SK-N-DZ (cell line): Measurements from ENCODE around the gene SYMPK. TPM values are rescaled to one million over a fixed set of nuclear protein-coding genes. Genes with fewer than 3 reads are reported as not detected.
A peak's percentile ranks its signal among the peaks of the same experiment; 100 is the strongest.
"Not testable (repeated sequence)": the region's sequence is repeated elsewhere in the genome, so short reads cannot be mapped to it uniquely, and the experiment has no call there.

Experiments
- DNase-seq: peaks from one replicate; pipeline ENCODE4 v3.0.0-alpha.2; 2015; ENCODE audit warnings: low spot score
- polyA plus RNA-seq, 2 experiments: library from polyadenylated mRNA; depleted of rRNA; stranded (reverse); fragments of >200 nt; gene quantifications; 2 replicates each; pipeline ENCODE4 v1.2.3, GENCODE V29; 2014

Gene SYMPK
- polyA plus RNA-seq (2014; cell fraction: cytosol; rRNA removed), result 26.2 and 27.7 TPM in 2 replicates
- polyA plus RNA-seq (2014; cell fraction: nucleus; rRNA removed), result 52.1 and 58.3 TPM in 2 replicates

- DNase-seq, result peak; percentile 94
Measured at GRCh38 chr19:45862564-45863334, at the start of gene SYMPK. SYMPK (minus strand) TSS chr19:45863147; CDS start chr19:45854495, 8,652 bp downstream.

DNA sequence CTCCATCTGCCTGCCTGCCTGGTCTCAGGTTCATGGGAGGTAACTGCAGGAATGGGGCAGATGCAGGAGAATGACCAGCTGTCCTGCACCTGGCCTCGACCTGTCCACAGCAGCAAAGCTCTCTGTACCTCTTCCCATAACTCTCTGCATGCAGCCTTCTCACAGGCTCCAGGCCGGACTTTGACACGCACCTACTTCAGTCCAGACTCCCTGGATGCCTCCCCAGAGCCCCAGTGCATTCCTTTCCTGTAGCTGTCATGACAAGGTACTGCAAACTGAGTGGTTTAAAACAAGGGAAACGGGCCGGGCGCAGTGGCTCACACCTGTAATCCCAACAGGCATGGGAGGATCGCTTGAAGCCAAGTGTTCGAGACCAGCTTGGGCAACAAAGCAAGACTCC is 48.3 kb upstream of the SYMPK start:
- DNase-seq, result no peak

- DNase-seq, result no peak
Measured at GRCh38 chr19:45908956-45909355, 46.0 kb upstream of the SYMPK start.

GRCh38 chr19:45906221-45906620 is 43.3 kb upstream of the SYMPK start:
- no peak for DNase-seq

DNA sequence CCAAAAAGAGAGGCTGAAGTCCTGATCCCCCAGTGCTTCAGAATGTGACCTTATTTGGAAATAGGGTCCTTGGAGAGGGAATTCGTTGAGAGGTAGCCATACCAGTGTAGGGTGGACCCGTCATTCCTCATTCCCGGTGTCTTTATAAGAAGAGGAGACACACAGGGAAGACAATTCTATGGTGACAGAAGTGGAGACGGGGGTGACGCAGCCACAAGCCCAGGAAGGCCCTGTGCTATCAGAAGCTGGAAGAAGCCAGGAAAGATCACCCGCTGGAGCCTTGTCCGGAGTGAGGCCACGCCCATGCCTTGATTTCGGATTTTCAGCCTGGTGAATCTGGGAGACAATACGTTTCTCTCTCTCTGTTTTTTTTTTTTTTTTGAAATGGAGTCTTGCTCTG is 42.1 kb upstream of the SYMPK start:
- no peak for DNase-seq

- DNase-seq, result peak; percentile 92
Measured at GRCh38 chr19:45902651-45903625, 40.0 kb upstream of the SYMPK start.

DNA sequence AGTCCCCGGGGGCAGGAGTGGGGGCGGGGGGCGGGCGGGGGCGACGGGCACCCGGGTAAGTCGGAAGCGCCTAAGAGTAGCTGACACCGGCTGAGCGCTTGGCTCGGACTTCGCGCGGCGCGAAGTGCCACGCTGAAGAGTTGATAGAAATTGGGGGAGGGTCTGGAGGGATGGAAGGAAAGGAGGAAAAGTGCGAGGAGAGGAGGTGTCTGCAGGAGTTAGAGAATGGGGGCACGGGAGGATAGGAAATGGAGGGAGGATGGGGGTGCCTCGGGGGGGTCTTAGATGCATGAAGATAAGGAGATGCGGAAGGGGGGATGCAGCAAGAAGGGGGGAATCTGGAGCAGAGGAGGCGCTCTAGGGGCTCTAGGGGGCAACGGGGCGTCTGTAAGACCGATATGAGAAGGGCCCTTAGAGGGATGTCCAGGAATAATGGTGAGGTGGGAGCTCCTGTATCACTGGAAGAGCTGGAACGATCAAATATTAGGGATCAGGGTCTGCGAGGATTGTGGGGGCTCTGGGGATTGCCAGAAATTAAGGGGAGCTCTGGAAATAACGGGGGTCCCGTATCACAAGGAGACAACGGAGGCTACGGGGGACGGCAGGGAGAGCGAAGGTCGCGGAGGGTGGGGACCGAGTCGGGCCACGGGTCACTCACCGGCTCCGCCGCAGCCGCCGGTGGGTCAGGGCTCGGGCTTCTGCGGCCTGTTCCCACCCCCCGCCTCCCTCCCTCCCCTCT is 39.1 kb upstream of the SYMPK start, which contains the start of gene MYPOP:
Gene MYPOP, minus strand, starts transcription at position 702 of the 739 bp plus-strand sequence. CDS start 840 bp downstream, outside the sequence.
- no peak for DNase-seq

- no peak for DNase-seq
Measured at GRCh38 chr19:45901432-45901911, 38.5 kb upstream of the SYMPK start.

DNA sequence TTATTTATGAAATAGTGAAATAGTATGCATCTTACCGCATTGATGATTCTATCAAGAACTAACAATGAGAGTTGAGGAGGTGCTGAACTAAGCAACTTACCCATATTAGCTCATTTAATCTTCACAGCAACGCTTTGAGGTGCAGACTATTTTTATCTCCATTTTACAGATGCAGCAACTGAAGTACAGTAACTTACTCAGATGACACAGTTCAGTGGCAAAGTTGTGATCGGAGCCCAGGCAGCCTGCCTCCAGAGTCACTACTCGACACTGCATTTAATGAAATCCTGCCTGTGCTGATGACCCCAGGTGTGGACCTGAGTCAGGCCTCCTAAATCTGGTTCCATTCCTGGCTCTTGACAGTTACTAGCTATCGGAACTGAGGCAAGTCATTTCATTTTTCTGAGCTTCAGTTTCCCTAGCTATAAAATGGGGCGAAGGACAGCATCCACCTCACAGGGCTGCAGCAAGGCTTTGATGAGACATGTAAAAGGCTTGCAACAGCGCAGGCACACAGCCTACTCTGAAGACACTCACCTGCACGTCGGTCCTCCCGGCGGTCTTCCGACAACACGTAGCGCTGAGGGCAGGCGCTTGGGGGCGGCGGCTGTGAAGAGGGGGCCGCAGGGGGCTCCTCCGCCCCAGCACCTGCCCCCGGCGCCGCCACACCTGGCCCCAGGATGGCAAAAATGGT is 37.9 kb upstream of the SYMPK start:
- no peak for DNase-seq

GRCh38 chr19:45899919-45900589 is 37.1 kb upstream of the SYMPK start:
- DNase-seq, result no peak

DNA sequence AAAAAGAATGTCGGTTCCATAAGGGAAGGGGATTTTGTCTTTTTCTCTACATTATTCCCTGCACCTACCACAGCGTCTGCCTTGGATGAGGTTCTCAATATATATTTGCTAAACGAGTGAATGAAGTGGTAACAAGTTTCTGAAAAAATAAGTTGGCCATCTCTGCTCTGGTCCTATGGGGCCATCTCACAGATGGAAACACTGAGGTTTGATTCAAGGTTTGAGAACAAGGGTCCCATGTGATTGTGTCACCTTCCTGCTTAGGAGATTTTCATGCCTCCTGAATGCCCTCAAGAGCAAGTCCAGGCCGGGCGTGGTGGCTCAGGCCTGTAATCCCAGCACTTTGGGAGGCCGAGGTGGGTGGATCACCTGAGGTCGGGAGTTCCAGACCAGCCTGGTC is 36.3 kb upstream of the SYMPK start:
- DNase-seq, result no peak

DNA sequence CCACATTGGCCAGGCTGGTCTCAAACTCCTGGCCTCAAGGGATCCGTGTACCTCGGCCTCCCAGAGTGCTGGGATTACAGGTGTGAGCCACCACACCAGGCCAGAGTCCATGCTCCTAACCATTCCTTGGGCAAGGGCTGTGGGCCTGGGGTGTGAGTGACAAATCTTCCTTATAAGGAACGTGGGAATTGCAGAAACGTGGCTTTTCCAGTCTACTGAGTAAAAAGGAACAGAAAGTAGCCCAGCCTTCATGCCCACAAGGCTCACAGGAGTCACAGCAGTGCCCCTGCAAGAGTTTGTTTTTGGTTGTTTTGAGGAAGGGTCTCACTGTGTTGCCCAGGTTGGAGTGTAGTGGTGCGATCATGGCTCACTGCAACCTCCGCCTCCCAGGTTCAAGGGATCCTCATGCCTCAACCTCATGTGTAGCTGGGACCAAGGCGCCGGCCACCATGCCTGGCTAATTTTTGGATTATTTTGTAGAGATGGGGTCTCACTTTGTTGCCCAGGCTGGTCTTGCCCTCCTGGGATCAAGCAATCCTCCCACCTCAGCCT is 34.4 kb upstream of the SYMPK start:
- no peak for DNase-seq

DNA sequence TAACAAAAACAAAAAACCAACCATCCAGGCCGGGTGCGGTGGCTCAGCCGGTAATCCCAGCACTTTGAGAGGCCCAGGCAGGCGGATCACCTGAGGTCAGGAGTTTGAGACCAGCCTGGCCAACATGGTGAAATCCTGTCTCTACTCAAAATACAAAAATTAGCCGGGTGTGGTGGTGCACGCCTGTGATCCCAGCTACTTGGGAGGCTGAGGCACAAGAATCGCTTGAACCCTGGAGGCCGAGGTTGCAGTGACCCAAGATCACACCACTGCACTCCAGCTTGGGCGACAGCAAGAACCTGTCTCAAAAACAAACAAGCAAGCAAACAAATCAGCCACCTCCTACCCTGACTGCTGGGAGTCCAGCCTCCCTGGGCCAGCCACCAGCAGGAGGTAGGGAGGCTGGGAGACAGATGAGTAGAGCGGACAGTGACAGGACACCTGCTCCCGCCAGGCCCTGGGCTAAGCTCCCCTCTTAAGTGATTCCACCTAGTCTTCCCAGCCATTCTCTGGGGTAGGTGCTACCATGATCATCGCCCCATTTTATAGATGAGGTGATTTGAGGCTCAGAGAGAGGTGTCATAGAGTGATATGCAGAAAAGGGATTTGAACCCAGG is 33.1 kb upstream of the SYMPK start:
- not testable (repeated sequence) for DNase-seq

DNA sequence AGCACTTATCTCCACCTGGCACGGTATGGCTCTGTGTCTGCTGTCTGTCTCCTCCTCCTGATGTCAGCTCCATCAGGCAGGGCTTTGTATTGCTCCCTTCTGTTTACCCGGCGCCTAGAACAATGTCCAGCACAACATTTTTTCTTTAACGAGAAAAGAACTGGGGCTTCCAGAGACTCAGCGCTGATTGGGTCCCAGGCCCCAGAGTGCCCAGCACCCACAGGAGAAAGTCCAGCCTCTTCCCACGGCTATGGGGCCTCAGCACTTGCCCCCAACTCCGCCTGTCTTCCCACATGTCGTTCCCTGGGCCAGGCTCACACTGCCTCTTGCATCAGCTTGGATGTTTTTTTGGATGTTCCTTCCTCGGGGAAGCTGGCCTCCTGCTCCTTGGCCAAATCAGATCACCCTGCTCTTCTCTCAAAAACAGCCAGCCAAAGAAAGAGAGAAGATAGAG is 32.6 kb upstream of the SYMPK start:
- DNase-seq, result no peak

GRCh38 chr19:45890877-45891276 is 27.9 kb upstream of the SYMPK start:
- DNase-seq, result no peak

- DNase-seq, result no peak
Measured at GRCh38 chr19:45889210-45889885, 26.4 kb upstream of the SYMPK start.

DNA sequence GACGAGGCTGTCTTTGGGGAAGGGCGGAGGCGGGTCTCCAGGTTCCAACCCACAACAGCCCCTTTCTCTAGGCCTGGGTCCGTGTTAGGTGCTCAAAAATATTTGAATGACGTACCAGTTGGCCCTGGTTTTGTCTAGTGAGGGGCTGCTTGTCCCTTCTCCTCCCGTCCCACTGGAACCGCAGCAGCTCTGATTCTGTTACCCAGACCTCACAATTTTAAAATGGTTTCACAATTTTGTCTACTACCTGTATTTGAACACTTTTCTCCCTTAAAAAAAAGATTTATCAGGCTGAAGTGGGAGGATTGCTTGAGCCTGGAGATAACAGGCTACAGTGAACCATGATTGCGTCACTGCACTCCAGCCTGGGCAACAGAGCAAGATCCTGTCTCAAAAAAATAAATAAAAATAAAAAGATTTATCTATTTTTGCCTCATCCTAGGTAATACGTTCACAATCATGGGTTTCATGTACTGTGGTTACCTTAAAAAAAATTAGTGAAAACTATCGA is 24.3 kb upstream of the SYMPK start:
- no peak for DNase-seq

DNA sequence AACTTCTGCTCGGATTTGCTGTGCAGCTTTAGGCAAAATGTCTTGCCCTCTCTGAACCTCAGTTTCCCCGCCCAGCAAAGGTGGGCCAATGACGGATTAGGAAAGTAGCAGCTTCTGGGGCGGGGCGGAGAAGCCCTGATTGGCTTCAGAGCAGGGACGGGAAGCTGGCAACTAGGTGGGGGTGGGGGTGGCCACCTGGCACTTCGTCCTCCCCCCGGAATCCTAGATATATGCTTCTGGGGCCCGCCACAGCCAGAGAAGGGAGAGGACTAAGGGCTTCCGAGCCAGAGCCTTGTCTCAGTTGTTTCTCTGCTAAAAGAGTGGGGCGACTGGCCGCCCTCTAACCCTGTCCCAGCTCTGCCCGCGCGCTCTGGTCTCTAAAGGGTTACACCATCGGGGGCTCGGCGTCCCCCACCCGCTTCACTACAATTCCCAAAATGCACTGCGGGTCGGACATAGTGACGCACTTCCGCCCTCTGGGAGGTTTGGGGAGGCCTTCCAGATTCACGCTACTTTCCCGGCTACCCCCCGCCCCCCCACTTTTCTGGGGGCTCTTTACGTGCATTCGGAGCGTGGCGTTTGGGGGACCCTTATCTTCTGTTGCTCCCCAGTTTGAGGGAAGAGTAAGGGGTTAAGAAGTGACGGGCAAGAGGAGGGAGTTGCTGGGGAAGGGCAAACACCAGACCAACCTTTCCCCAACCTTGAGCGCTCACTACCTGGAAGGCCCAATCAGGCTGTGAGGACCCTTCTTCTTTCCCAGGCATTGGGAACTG is 23.7 kb upstream of the SYMPK start:
- peak; percentile 83 for DNase-seq
